Glutamatergic neuron (in vitro differentiated cells): Measurements from ENCODE around the gene THEM4. TPM values are rescaled to one million over a fixed set of nuclear protein-coding genes. Genes with fewer than 3 reads are reported as not detected.
"Not testable (repeated sequence)": the region's sequence is repeated elsewhere in the genome, so short reads cannot be mapped to it uniquely, and the experiment has no call there.

Experiments used
- DNase-seq: peaks from one replicate; pipeline ENCODE4 v3.0.0; 2022
- H3K27ac Mint-ChIP-seq: one replicate; pipeline ENCODE4 v1.8.0; 2020; ENCODE audit warnings: mild to moderate bottlenecking, mixed read lengths, inconsistent platforms; ENCODE audit not compliant: unreplicated experiment
- H3K27me3 Mint-ChIP-seq: one replicate; pipeline ENCODE4 v1.8.0; 2020; ENCODE audit warnings: mild to moderate bottlenecking, moderate library complexity, mixed read lengths, inconsistent platforms; ENCODE audit not compliant: unreplicated experiment
- H3K36me3 Mint-ChIP-seq: one replicate; pipeline ENCODE4 v1.8.0; 2020; ENCODE audit warnings: mild to moderate bottlenecking, mixed read lengths, inconsistent platforms; ENCODE audit not compliant: unreplicated experiment
- H3K4me1 Mint-ChIP-seq: one replicate; pipeline ENCODE4 v1.8.0; 2020; ENCODE audit warnings: mild to moderate bottlenecking, low read depth, mixed read lengths, inconsistent platforms; ENCODE audit not compliant: unreplicated experiment
- H3K4me3 Mint-ChIP-seq: one replicate; pipeline ENCODE4 v1.8.0; 2020; ENCODE audit warnings: mild to moderate bottlenecking, mixed read lengths, inconsistent platforms; ENCODE audit not compliant: unreplicated experiment
- H3K9me3 Mint-ChIP-seq: one replicate; pipeline ENCODE4 v1.8.0; 2020; ENCODE audit warnings: mild to moderate bottlenecking, moderate library complexity, mixed read lengths, inconsistent platforms; ENCODE audit not compliant: unreplicated experiment
- CTCF ChIP-seq: fragments of 200-600 bp; sonication (generic); IDR thresholded peaks from one replicate; pipeline ENCODE4 v1.5.0; 2021; ENCODE audit not compliant: partially characterized antibody, unreplicated experiment
- total RNA-seq: library from RNA; stranded (reverse); fragmentation: NEBNext Ultra II Directional; extraction: Animal tissue kit (Norgen Biotek cat#: 25700); gene quantifications from one replicate; pipeline ENCODE4 v1.2.1, GENCODE V29; 2021; ENCODE audit not compliant: unreplicated experiment

Gene THEM4
- total RNA-seq, 1 donor from 2014 or later = 15.5 TPM

- no peaks in the 10 kb centered on the region for H3K9me3 Mint-ChIP-seq
- H3K27me3 Mint-ChIP-seq = no peaks in the 10 kb centered on the region
- no peak for DNase-seq
- no peak for TF ChIP-seq CTCF
- peaks cover 14% of the 10 kb centered on the region for H3K4me1 Mint-ChIP-seq
- no peak overlapping the region for H3K27ac Mint-ChIP-seq
- H3K4me3 Mint-ChIP-seq = no peak overlapping the region
- no peaks in the 10 kb centered on the region for H3K36me3 Mint-ChIP-seq
Measured at GRCh38 chr1:151875419-151876097, 33.8 kb downstream of the THEM4 start.

- H3K4me3 Mint-ChIP-seq, H3K9me3 Mint-ChIP-seq, H3K4me1 Mint-ChIP-seq, H3K27me3 Mint-ChIP-seq, H3K27ac Mint-ChIP-seq, H3K36me3 Mint-ChIP-seq, DNase-seq: not testable (repeated sequence)
Measured at GRCh38 chr1:151872776-151873175, 36.5 kb downstream of the THEM4 start.

GRCh38 chr1:151871284-151872030, 37.9 kb downstream of the THEM4 start:
- Mint-ChIP-seq H3K27me3 (no peaks in the 10 kb centered on the region), H3K36me3 (no peaks in the 10 kb centered on the region), H3K4me1 (peaks cover 4% of the 10 kb centered on the region), H3K9me3 (no peaks in the 10 kb centered on the region), H3K4me3 (no peak overlapping the region), H3K27ac (no peak overlapping the region)
- no peak for DNase-seq
- no peak for TF ChIP-seq CTCF

GRCh38 chr1:151868486-151868885, 40.8 kb downstream of the THEM4 start:
- peaks cover 5% of the 10 kb centered on the region for H3K9me3 Mint-ChIP-seq
- no peak for DNase-seq
- peaks cover 4% of the 10 kb centered on the region for H3K4me1 Mint-ChIP-seq
- no peak overlapping the region for H3K27ac Mint-ChIP-seq
- H3K27me3 Mint-ChIP-seq = peaks cover 5% of the 10 kb centered on the region
- no peaks in the 10 kb centered on the region for H3K36me3 Mint-ChIP-seq
- H3K4me3 Mint-ChIP-seq = no peak overlapping the region
- TF ChIP-seq CTCF = no peak

GRCh38 chr1:151867765-151868411, 41.4 kb downstream of the THEM4 start:
- Mint-ChIP-seq H3K9me3 (peaks cover 5% of the 10 kb centered on the region), H3K4me1 (no peaks in the 10 kb centered on the region), H3K27me3 (peaks cover 5% of the 10 kb centered on the region), H3K36me3 (no peaks in the 10 kb centered on the region), H3K27ac (no peak overlapping the region), H3K4me3 (no peak overlapping the region)
- no peak for DNase-seq
- TF ChIP-seq CTCF = no peak
